Effector memory CD4-positive, alpha-beta T cell (primary cell): ENCODE measurements around the gene TASP1.
"Not testable (repeated sequence)": the region's sequence is repeated elsewhere in the genome, so short reads cannot be mapped to it uniquely, and the experiment has no call there.

Experiments used
- DNase-seq, 3 donors: peaks; one replicate each; pipeline ENCODE4 v3.0.0-alpha.2; 2020
- H3K27ac ChIP-seq: 2 replicates; pipeline ENCODE4 v1.7.0; 2013; ENCODE audit warnings: mild to moderate bottlenecking, low read length, moderate library complexity; ENCODE audit not compliant: insufficient read depth, poor library complexity, severe bottlenecking
- H3K27me3 ChIP-seq: replicated peaks from 2 replicates; pipeline ENCODE4 v1.7.0; 2013; ENCODE audit warnings: mild to moderate bottlenecking, low read length; ENCODE audit not compliant: insufficient read depth, control insufficient read depth, poor library complexity, severe bottlenecking
- H3K36me3 ChIP-seq: 2 replicates; pipeline ENCODE4 v1.7.0; 2013; ENCODE audit warnings: mild to moderate bottlenecking, low read length, moderate library complexity; ENCODE audit not compliant: control insufficient read depth, insufficient read depth
- H3K4me1 ChIP-seq: 2 replicates; pipeline ENCODE4 v1.7.0; 2013; ENCODE audit warnings: low read length, mild to moderate bottlenecking; ENCODE audit not compliant: control insufficient read depth, insufficient read depth, poor library complexity, severe bottlenecking
- H3K4me3 ChIP-seq: 2 replicates; pipeline ENCODE4 v1.7.0; 2013; ENCODE audit warnings: low read length, low read depth, mild to moderate bottlenecking; ENCODE audit not compliant: insufficient read depth, poor library complexity, severe bottlenecking
- H3K9me3 ChIP-seq: 2 replicates; pipeline ENCODE4 v1.7.0; 2013; ENCODE audit warnings: mild to moderate bottlenecking, low read length, moderate library complexity; ENCODE audit not compliant: control insufficient read depth

Gene TASP1

GRCh38 chr20:13397300-13397724, 241.4 kb downstream of the TASP1 start:
- Histone ChIP-seq H3K27ac (no peak overlapping the region), H3K9me3 (no peaks in the 10 kb centered on the region), H3K4me1 (no peaks in the 10 kb centered on the region), H3K36me3 (no peaks in the 10 kb centered on the region), H3K4me3 (no peak overlapping the region), H3K27me3 (no peaks in the 10 kb centered on the region)
- no peak for DNase-seq

DNA sequence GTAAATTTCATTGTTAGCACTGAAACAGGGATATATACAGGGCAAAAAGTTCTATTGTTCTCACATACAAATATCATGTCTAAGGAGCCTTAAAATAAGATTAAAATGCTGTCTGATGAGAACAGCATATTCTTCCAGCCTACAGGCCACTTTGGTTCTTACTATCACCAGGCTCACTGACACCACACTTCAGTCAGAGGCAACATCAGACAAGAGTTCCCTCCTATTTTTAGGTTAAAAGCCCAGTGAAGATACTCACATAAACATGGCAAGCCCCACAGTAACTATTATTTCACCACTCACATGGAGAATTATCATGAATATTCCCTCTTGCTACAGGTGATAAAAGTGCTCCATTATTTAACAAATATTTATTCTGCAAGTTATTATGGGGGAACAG, 241.9 kb downstream of the TASP1 start:
- Histone ChIP-seq H3K4me1 (no peaks in the 10 kb centered on the region), H3K27ac (no peak overlapping the region), H3K4me3 (no peak overlapping the region)

GRCh38 chr20:13396022-13396421, 242.7 kb downstream of the TASP1 start:
- H3K4me1 ChIP-seq, result no peaks in the 10 kb centered on the region
- H3K27ac ChIP-seq, result no peak overlapping the region
- no peaks in the 10 kb centered on the region for H3K36me3 ChIP-seq
- no peak for DNase-seq
- no peaks in the 10 kb centered on the region for H3K27me3 ChIP-seq
- no peaks in the 10 kb centered on the region for H3K9me3 ChIP-seq
- H3K4me3 ChIP-seq, result no peak overlapping the region

More for the DNA sequence above, 241.9 kb downstream of the TASP1 start:
- H3K36me3 ChIP-seq, result no peaks in the 10 kb centered on the region
- no peak for DNase-seq
- H3K9me3 ChIP-seq, result no peaks in the 10 kb centered on the region
- H3K27me3 ChIP-seq, result no peaks in the 10 kb centered on the region

DNA sequence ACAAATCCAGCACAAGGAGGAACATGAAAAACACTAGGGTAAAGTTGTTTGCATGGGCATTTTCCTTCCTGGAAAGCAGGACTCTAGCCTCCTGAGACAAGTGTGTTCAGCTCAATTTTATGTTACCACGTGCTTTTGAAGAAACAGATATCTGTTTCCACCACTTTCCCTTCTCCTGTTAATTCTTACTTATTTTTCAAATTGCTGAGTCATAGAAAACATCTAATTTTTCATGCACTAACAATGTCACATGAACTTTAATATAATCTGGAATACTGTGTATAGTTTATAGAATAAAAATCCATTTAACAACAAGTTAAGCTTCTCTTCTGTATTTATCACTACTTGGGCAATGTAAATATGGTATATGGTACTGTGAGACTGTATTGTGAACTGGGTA, 243.5 kb downstream of the TASP1 start:
- H3K4me3 ChIP-seq, result no peak overlapping the region
- no peak overlapping the region for H3K27ac ChIP-seq
- H3K36me3 ChIP-seq, result no peaks in the 10 kb centered on the region
- H3K27me3 ChIP-seq, result no peaks in the 10 kb centered on the region
- no peak for DNase-seq
- H3K4me1 ChIP-seq, result no peaks in the 10 kb centered on the region
- H3K9me3 ChIP-seq, result no peaks in the 10 kb centered on the region

DNA sequence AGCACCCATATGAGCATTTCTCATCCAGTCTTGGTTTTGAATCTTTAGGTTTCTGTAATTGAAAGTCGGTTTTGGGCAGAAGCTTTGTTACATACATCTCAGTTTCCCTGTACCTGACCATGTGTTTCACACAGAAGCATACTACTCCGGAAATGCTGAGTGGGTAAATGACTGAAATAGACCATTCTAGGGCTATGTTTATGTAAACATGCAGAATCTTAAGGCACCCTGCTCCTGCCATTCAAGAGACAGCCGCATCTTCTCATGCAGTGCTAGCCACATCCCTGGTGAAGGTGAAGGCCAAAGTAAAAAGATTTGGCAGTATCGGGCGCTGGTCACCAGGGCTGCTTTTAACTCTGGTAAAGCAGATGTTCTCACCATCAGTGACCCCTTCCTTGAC, 246.3 kb downstream of the TASP1 start:
- Histone ChIP-seq H3K36me3 (peaks cover 7% of the 10 kb centered on the region), H3K27ac (no peak overlapping the region), H3K27me3 (no peaks in the 10 kb centered on the region), H3K9me3 (no peaks in the 10 kb centered on the region), H3K4me1 (no peaks in the 10 kb centered on the region), H3K4me3 (no peak overlapping the region)
- DNase-seq, result no peak

DNA sequence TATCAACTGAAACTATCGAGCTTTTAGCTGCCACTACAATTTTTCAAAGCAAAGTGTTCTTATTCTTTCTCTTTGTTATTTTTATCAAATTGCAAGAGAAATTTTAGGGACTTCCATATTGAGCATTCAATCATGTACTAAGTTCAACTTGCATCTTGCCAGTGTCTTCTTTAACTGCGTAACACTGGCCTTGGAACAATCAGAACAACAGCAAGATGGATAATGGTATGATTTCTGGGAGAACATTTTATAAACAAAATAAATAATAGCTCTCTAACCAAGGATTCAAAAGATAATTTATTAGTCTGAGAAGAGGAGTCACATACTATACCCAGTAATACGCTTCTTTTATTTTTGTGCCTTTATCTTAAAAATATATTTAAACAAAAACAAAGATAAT, 249.6 kb downstream of the TASP1 start:
- no peak overlapping the region for H3K27ac ChIP-seq
- no peak overlapping the region for H3K4me3 ChIP-seq
- H3K9me3 ChIP-seq, result no peaks in the 10 kb centered on the region
- no peaks in the 10 kb centered on the region for H3K27me3 ChIP-seq
- no peaks in the 10 kb centered on the region for H3K4me1 ChIP-seq
- no peak for DNase-seq
- peaks cover 7% of the 10 kb centered on the region for H3K36me3 ChIP-seq

GRCh38 chr20:13384132-13384531, 254.6 kb downstream of the TASP1 start:
- H3K4me3 ChIP-seq, result no peak overlapping the region
- H3K9me3 ChIP-seq, result no peaks in the 10 kb centered on the region
- H3K36me3 ChIP-seq, result peaks cover 7% of the 10 kb centered on the region
- H3K27me3 ChIP-seq, result no peaks in the 10 kb centered on the region
- no peak overlapping the region for H3K27ac ChIP-seq
- H3K4me1 ChIP-seq, result no peaks in the 10 kb centered on the region
- DNase-seq, result no peak

- Histone ChIP-seq H3K4me3 (no peak overlapping the region), H3K4me1 (no peaks in the 10 kb centered on the region), H3K36me3 (no peaks in the 10 kb centered on the region), H3K9me3 (no peaks in the 10 kb centered on the region), H3K27me3 (no peaks in the 10 kb centered on the region), H3K27ac (no peak overlapping the region)
- no peak for DNase-seq
Observed at GRCh38 chr20:13382786-13383185, 255.9 kb downstream of the TASP1 start.

DNA sequence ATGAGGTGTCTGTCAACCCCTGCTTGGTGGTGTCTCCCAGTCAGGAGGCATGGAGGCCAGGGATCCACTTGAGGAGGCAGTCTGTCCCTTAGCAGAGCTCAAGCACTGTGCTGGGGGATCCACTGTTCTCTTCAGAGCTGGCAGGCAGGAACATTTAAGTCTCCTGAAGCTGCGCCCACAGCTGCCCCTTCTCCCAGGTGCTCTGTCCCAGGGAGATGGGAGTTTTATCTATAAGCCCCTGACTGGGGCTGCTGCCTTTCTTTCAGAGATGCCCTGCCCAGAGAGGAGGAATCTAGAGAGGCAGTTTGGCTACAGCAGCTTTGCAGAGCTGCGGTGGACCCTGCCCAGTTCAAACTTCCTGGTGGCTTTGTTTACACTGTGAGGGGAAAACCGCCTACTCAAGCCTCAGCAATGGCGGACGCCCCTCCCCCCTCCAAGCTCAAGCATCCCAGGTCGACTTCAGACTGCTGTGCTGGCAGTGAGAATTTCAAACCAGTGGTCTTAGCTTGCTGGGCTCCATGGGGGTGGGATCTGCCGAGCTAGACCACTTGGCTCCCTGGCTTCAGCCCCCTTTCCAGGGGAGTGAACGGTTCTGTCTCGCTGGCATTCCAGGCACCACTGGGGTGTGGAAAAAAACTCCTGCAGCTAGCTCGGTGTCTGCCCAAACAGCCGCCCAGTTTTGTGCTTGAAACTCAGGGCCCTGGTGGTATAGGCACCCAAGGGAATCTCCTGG, 258.1 kb downstream of the TASP1 start:
- H3K36me3 ChIP-seq, DNase-seq, H3K4me3 ChIP-seq, H3K4me1 ChIP-seq, H3K9me3 ChIP-seq, H3K27ac ChIP-seq, H3K27me3 ChIP-seq: not testable (repeated sequence)

- no peaks in the 10 kb centered on the region for H3K27me3 ChIP-seq
- no peaks in the 10 kb centered on the region for H3K36me3 ChIP-seq
- DNase-seq, result no peak
- no peak overlapping the region for H3K27ac ChIP-seq
- H3K9me3 ChIP-seq, result no peaks in the 10 kb centered on the region
- no peaks in the 10 kb centered on the region for H3K4me1 ChIP-seq
- no peak overlapping the region for H3K4me3 ChIP-seq
Observed at GRCh38 chr20:13373400-13373799, 265.3 kb downstream of the TASP1 start.
